Immature natural killer cell (primary cell): Measurements from ENCODE around the gene MEF2D. TPM values are rescaled to one million over a fixed set of nuclear protein-coding genes. Genes with fewer than 3 reads are reported as not detected.

Source experiments
- DNase-seq, 3 donors: peaks; one replicate each; pipeline ENCODE4 v3.0.0; 2022; ENCODE audit warnings: mixed read lengths in 1 of 3
- H3K27ac Mint-ChIP-seq, 6 donors: one replicate each; pipeline ENCODE4 v1.8.0; 2020; ENCODE audit warnings: mixed read lengths in 6 of 6, mild to moderate bottlenecking in 5 of 6, inconsistent platforms in 4 of 6, moderate library complexity in 3 of 6
- H3K27me3 Mint-ChIP-seq, 3 donors: one replicate each; pipeline ENCODE4 v1.8.0; 2020 to 2021; ENCODE audit warnings: low read depth in 3 of 3, mild to moderate bottlenecking in 3 of 3, mixed read lengths in 3 of 3, moderate library complexity in 3 of 3, inconsistent platforms in 1 of 3
- H3K36me3 Mint-ChIP-seq, 3 donors: one replicate each; pipeline ENCODE4 v1.8.0; 2020; ENCODE audit warnings: mixed read lengths in 3 of 3, inconsistent platforms in 2 of 3, mild to moderate bottlenecking in 2 of 3
- H3K4me1 Mint-ChIP-seq, 2 donors: one replicate each; pipeline ENCODE4 v1.8.0; 2020; ENCODE audit warnings: inconsistent platforms in 2 of 2, mild to moderate bottlenecking in 2 of 2, mixed read lengths in 2 of 2, moderate library complexity in 1 of 2
- H3K4me3 Mint-ChIP-seq, 5 donors: one replicate each; pipeline ENCODE4 v1.8.0; 2020; ENCODE audit warnings: mild to moderate bottlenecking in 5 of 5, mixed read lengths in 5 of 5, inconsistent platforms in 3 of 5, moderate library complexity in 3 of 5
- H3K9me3 Mint-ChIP-seq, 6 donors: one replicate each; pipeline ENCODE4 v1.8.0; 2020; ENCODE audit warnings: mild to moderate bottlenecking in 6 of 6, mixed read lengths in 6 of 6, inconsistent platforms in 4 of 6, moderate library complexity in 3 of 6
- polyA plus RNA-seq, 3 donors: library from polyadenylated mRNA; unstranded; fragments of 300-500 nt; fragmentation: Illumina TruSeq; gene quantifications; one replicate each; pipeline ENCODE4 v1.2.3, GENCODE V29; 2021

The MEF2D gene
- polyA plus RNA-seq, 3 donors from 2014 or later, result 5.0 to 22.8 (median 6.0) TPM

DNA sequence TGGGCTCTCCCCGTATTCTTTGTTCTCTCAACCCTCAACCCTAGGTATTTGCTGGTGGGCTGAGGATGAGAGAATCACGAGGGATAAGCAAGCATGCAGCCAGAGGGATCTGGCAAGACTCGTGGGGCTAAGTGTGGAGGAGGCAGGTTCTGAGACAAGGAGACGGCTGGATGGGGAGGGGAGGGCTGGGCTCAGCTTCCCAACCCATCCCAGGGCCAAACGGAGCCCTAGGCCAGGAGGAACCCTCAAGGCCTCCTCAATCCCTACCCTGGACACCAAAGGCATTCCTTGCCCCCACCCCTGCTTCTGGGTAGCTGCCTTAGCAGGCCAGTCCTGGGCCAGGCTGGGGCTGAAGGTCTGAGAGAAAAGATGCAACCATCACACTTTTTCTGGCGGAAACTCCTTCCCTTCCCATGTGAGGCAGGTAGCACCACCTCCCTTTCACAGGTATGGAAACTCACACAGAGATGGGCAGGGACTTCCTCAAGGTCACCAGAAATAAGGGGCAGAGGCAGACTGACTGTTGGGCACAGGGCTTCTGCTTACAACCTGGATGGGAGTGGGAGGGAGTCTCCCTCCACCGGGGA, 6.2 kb downstream of the MEF2D start:
- no peak for DNase-seq
- H3K36me3 Mint-ChIP-seq, result peaks cover 0 to 4% (median 0%) of the 10 kb centered on the region in 3 donors
- H3K9me3 Mint-ChIP-seq, result no peaks in the 10 kb centered on the region
- H3K27me3 Mint-ChIP-seq, result peaks cover 16 to 26% (median 19%) of the 10 kb centered on the region in 3 donors
- peak overlapping the region in 4 of 5 donors; percentile 22 to 74 (median 45) for H3K4me3 Mint-ChIP-seq
- peak overlapping the region in 5 of 6 donors; percentile 22 to 96 (median 72) for H3K27ac Mint-ChIP-seq
- H3K4me1 Mint-ChIP-seq, result peaks cover 98 to 99% of the 10 kb centered on the region in 2 donors

GRCh38 chr1:156493742-156494141, 6.8 kb downstream of the MEF2D start:
- peak overlapping the region in 5 of 6 donors; percentile 61 to 96 (median 69) for H3K27ac Mint-ChIP-seq
- H3K36me3 Mint-ChIP-seq, result peaks cover 0 to 4% (median 0%) of the 10 kb centered on the region in 3 donors
- H3K4me3 Mint-ChIP-seq, result peak overlapping the region; percentile 22 to 73 (median 49)
- no peak for DNase-seq
- H3K27me3 Mint-ChIP-seq, result peaks cover 17 to 23% (median 19%) of the 10 kb centered on the region in 3 donors
- H3K9me3 Mint-ChIP-seq, result no peaks in the 10 kb centered on the region
- H3K4me1 Mint-ChIP-seq, result peaks cover 99 to 100% of the 10 kb centered on the region in 2 donors

- Mint-ChIP-seq H3K36me3 (peaks cover 0 to 4% (median 0%) of the 10 kb centered on the region in 3 donors), H3K4me3 (peak overlapping the region; percentile 50 to 86 (median 80)), H3K9me3 (no peaks in the 10 kb centered on the region), H3K4me1 (peaks cover 99 to 100% of the 10 kb centered on the region in 2 donors), H3K27ac (peak overlapping the region; percentile 81 to 97 (median 92)), H3K27me3 (peaks cover 18 to 25% (median 23%) of the 10 kb centered on the region in 3 donors)
- no peak for DNase-seq
Observed at GRCh38 chr1:156493154-156493631, 7.4 kb downstream of the MEF2D start.

- no peak for DNase-seq
- peaks cover 99 to 100% of the 10 kb centered on the region in 2 donors for H3K4me1 Mint-ChIP-seq
- peak overlapping the region; percentile 50 to 86 (median 80) for H3K4me3 Mint-ChIP-seq
- peak overlapping the region; percentile 81 to 97 (median 92) for H3K27ac Mint-ChIP-seq
- peaks cover 0 to 4% (median 0%) of the 10 kb centered on the region in 3 donors for H3K36me3 Mint-ChIP-seq
- H3K27me3 Mint-ChIP-seq, result peaks cover 19 to 29% (median 24%) of the 10 kb centered on the region in 3 donors
- no peaks in the 10 kb centered on the region for H3K9me3 Mint-ChIP-seq
Observed at GRCh38 chr1:156492591-156493080, 7.9 kb downstream of the MEF2D start.

DNA sequence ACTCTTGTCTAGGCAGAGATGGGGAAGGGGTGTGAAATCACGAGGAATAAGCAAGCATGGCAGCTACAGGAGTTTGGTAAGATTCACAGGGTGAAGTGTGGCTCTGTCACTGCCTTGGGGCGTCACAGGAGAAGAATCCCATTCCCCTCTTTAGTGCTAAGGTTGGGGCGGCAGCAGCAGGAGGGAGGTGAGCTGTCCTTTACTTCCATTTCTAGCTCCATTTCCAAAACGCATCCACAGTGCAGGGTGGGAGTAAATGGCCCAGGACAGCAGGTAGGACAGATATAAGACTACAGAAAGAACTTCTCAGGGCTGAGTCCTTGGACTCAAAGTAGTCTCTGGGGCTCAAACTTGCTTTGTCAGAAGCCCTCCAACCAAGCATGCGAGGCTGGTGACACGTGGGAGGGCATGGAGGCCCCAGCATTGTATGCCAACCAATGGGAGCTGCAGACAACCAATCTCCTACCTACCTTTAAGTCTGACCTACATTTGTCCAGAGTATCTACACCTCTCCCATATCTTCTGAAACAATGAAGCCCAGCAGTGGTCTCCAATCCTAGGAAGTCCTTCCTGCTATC, 8.5 kb downstream of the MEF2D start:
- Mint-ChIP-seq H3K9me3 (no peaks in the 10 kb centered on the region), H3K27ac (peak overlapping the region; percentile 81 to 97 (median 92)), H3K27me3 (peaks cover 19 to 30% (median 23%) of the 10 kb centered on the region in 3 donors), H3K4me3 (peak overlapping the region; percentile 73 to 86 (median 80)), H3K4me1 (peaks cover 99 to 100% of the 10 kb centered on the region in 2 donors), H3K36me3 (peaks cover 0 to 4% (median 0%) of the 10 kb centered on the region in 3 donors)
- no peak for DNase-seq

GRCh38 chr1:156491151-156491949, 9.2 kb downstream of the MEF2D start:
- DNase-seq, result no peak
- Mint-ChIP-seq H3K27me3 (peaks cover 17 to 28% (median 23%) of the 10 kb centered on the region in 3 donors), H3K36me3 (peaks cover 0 to 4% (median 0%) of the 10 kb centered on the region in 3 donors), H3K4me3 (peak overlapping the region; percentile 73 to 86 (median 74)), H3K27ac (peak overlapping the region; percentile 92 to 97 (median 93)), H3K9me3 (no peaks in the 10 kb centered on the region), H3K4me1 (peaks cover 99 to 100% of the 10 kb centered on the region in 2 donors)

DNA sequence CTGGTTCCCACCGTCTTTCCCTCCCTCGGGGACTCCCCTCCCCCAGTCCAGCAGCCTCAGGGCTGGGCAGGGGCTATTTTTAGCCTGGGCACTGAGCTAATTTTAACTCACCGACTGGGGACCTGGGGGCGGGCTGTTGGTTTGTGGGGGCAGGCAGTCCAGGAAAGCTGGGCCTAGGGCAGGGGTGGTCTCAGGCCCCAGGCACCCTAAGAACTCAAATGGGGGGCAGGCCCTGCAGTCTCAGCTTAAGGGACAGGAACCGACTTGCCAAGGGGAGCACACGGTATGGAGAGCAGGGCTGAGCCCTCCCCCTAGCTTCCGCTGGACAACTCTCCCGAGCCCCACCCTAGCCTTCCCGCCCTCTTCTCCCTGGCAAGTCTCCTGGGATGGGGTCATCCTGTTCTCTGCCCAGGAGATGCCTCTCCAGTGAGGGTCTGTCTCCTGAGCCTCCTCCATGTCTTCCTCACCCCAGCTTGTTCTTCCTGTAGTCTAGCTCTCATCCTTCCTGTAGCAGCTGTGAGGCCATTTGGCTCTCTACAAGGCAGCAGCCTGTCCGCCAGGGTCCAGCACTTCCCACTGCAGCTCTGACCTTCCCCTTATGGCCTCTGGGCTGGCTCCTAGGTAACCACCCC, 10.1 kb downstream of the MEF2D start:
- Mint-ChIP-seq H3K27me3 (peaks cover 17 to 31% (median 24%) of the 10 kb centered on the region in 3 donors), H3K9me3 (no peaks in the 10 kb centered on the region), H3K4me1 (peaks cover 96 to 97% of the 10 kb centered on the region in 2 donors), H3K4me3 (peak overlapping the region; percentile 73 to 86 (median 74)), H3K36me3 (peaks cover 0 to 4% (median 0%) of the 10 kb centered on the region in 3 donors), H3K27ac (peak overlapping the region; percentile 92 to 97 (median 93))
- DNase-seq, result no peak

GRCh38 chr1:156489935-156490293, 10.7 kb downstream of the MEF2D start:
- Mint-ChIP-seq H3K9me3 (no peaks in the 10 kb centered on the region), H3K36me3 (peaks cover 0 to under 1% (median 0%) of the 10 kb centered on the region in 3 donors), H3K4me3 (peak overlapping the region; percentile 60 to 93 (median 74)), H3K27me3 (peaks cover 17 to 30% (median 22%) of the 10 kb centered on the region in 3 donors), H3K27ac (peak overlapping the region; percentile 88 to 97 (median 93)), H3K4me1 (peaks cover 94 to 96% of the 10 kb centered on the region in 2 donors)
- no peak for DNase-seq

- DNase-seq, result peak; percentile 45 to 58 (median 53)
- H3K27ac Mint-ChIP-seq, result peak overlapping the region; percentile 92 to 97 (median 93)
Observed at GRCh38 chr1:156489166-156489934, 11.2 kb downstream of the MEF2D start.

GRCh38 chr1:156488566-156489165, 11.9 kb downstream of the MEF2D start:
- Mint-ChIP-seq H3K27me3 (peaks cover 17 to 35% (median 22%) of the 10 kb centered on the region in 3 donors), H3K36me3 (no peaks in the 10 kb centered on the region), H3K27ac (peak overlapping the region; percentile 92 to 97 (median 93)), H3K4me1 (peaks cover 94 to 96% of the 10 kb centered on the region in 2 donors), H3K4me3 (peak overlapping the region; percentile 74 to 93 (median 86)), H3K9me3 (no peaks in the 10 kb centered on the region)
- DNase-seq, result peak; percentile 57 to 63 (median 63)

More at GRCh38 chr1:156489166-156489934, 11.2 kb downstream of the MEF2D start:
- H3K4me1 Mint-ChIP-seq, result peaks cover 94 to 96% of the 10 kb centered on the region in 2 donors
- H3K9me3 Mint-ChIP-seq, result no peaks in the 10 kb centered on the region
- H3K4me3 Mint-ChIP-seq, result peak overlapping the region; percentile 74 to 93 (median 86)
- H3K27me3 Mint-ChIP-seq, result peaks cover 17 to 34% (median 22%) of the 10 kb centered on the region in 3 donors
- no peaks in the 10 kb centered on the region for H3K36me3 Mint-ChIP-seq

GRCh38 chr1:156487862-156488261, 12.7 kb downstream of the MEF2D start:
- DNase-seq, result peak in 1 of 3 donors; percentile 41
- peaks cover 17 to 40% (median 22%) of the 10 kb centered on the region in 3 donors for H3K27me3 Mint-ChIP-seq
- peak overlapping the region; percentile 92 to 97 (median 93) for H3K27ac Mint-ChIP-seq
- peak overlapping the region; percentile 74 to 93 (median 86) for H3K4me3 Mint-ChIP-seq
- peaks cover 92 to 96% of the 10 kb centered on the region in 2 donors for H3K4me1 Mint-ChIP-seq
- H3K9me3 Mint-ChIP-seq, result no peaks in the 10 kb centered on the region
- H3K36me3 Mint-ChIP-seq, result no peaks in the 10 kb centered on the region
